Neuron (in vitro differentiated cells): ENCODE data around the gene SOX11.

Experiments
- H2AFZ ChIP-seq: one replicate; pipeline ENCODE4 v1.6.1; 2013; ENCODE audit warnings: low read depth, mild to moderate bottlenecking, inconsistent platforms, low read length, moderate library complexity
- H3K27me3 ChIP-seq: one replicate; pipeline ENCODE4 v1.6.1; 2013; ENCODE audit warnings: low read length; ENCODE audit not compliant: insufficient read depth
- H3K36me3 ChIP-seq: one replicate; pipeline ENCODE4 v1.6.1; 2013; ENCODE audit warnings: low read length; ENCODE audit not compliant: insufficient read depth
- H3K4me1 ChIP-seq: one replicate; pipeline ENCODE4 v1.6.1; 2013; ENCODE audit warnings: low read length; ENCODE audit not compliant: insufficient read depth
- H3K4me3 ChIP-seq: 2 replicates; pipeline ENCODE4 v1.5.1; 2013; ENCODE audit warnings: mild to moderate bottlenecking, low read length, moderate library complexity
- H3K9me3 ChIP-seq: one replicate; pipeline ENCODE4 v1.6.1; 2013; ENCODE audit warnings: low read length

SOX11 gene

GRCh38 chr2:5695654-5696403 is 3.6 kb downstream of the SOX11 start:
- H3K36me3 ChIP-seq: peaks cover 61% of the 10 kb centered on the region
- peaks cover 36% of the 10 kb centered on the region for H3K4me1 ChIP-seq

DNA sequence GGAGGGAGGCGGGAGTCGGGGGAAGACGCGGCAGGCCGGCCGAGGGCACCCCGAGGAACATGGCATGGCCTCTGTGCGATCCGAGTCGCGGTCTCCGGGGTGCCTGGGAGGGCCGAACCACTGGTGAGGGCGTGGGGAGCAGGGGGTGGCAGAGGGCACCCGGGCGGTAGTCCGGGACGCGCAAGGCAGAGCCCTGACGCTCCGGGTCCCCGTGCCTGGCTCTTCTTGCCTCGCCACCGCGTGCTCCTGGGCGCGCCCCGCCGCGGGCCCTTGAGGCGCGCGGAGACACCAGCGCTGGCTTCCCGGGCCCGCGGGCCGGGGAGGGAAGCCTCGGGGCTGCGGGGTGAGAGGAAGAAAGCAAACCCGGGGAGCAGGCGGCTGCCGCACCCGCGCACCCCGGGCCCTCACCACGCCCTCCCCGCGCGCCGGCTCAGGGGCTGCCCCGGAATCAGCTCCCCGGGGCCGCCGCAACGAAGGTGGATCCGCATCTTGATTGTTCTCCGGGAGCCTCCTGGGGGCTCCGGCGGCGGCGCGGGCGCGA is 4.3 kb downstream of the SOX11 start:
- no peak overlapping the region for H2AFZ ChIP-seq
- peaks cover 42% of the 10 kb centered on the region for H3K4me1 ChIP-seq
- peak overlapping the region; percentile 98 for H3K4me3 ChIP-seq
- no peaks in the 10 kb centered on the region for H3K9me3 ChIP-seq
- no peaks in the 10 kb centered on the region for H3K27me3 ChIP-seq
- peaks cover 67% of the 10 kb centered on the region for H3K36me3 ChIP-seq

More at GRCh38 chr2:5695654-5696403, 3.6 kb downstream of the SOX11 start:
- H3K4me3 ChIP-seq: peak overlapping the region; percentile 98
- no peak overlapping the region for H2AFZ ChIP-seq
- H3K9me3 ChIP-seq: no peaks in the 10 kb centered on the region
- no peaks in the 10 kb centered on the region for H3K27me3 ChIP-seq

DNA sequence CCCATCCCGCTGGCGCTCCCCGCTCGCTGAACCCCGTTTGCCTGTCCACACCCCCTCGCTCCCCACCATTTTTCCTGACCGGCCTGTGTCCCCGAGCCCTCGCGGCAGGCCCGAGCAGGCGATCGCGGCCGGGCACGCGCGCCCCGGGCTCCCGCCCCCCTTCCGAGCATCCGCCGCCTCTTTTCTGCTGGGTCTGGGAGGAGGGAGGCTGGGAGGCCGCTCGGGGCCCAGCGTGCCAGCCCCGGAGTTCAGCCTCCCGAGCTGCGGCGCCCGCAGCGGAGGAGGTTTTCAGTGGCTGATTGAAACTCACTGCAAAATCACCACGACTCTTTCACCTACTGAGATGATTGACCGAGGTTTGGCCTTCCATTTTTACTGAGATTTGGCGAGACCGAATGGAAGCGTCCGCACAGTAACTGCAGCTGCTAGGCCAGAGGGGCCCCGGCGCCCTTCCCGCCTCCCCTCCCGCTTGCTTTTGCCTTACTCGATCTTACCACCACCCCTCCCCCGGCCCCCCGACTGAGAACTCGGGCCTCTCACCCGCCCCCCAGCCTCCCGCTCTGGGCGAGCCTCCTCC is 4.8 kb downstream of the SOX11 start:
- Histone ChIP-seq H3K4me3 (peak overlapping the region; percentile 98), H3K4me1 (peaks cover 42% of the 10 kb centered on the region), H3K27me3 (no peaks in the 10 kb centered on the region), H2AFZ (no peak overlapping the region), H3K36me3 (peaks cover 72% of the 10 kb centered on the region), H3K9me3 (no peaks in the 10 kb centered on the region)

DNA sequence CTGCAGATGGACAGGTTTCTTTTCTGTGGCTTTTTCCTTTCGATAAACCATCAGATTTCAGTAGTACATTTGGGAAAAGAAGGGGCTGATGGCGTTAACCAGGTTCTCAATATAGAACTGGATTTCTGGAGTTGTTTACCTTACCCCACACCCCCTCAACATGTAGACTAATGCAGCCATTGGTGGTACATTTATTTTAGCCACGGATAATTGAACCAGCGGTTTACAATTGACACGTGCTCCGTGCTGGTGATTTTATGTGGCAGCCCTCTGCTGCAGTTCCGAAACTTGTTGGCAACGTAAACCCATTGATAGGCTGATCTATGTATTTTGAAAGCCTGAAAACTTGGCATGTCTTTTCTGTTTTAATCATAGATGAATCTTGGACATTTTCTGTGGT is 5.4 kb downstream of the SOX11 start:
- no peaks in the 10 kb centered on the region for H3K27me3 ChIP-seq
- H3K4me1 ChIP-seq: peaks cover 42% of the 10 kb centered on the region
- no peak overlapping the region for H2AFZ ChIP-seq
- H3K4me3 ChIP-seq: peak overlapping the region; percentile 98
- no peaks in the 10 kb centered on the region for H3K9me3 ChIP-seq
- H3K36me3 ChIP-seq: peaks cover 76% of the 10 kb centered on the region

GRCh38 chr2:5698134-5698533 is 6.0 kb downstream of the SOX11 start:
- peaks cover 81% of the 10 kb centered on the region for H3K36me3 ChIP-seq
- peaks cover 42% of the 10 kb centered on the region for H3K4me1 ChIP-seq
- peak overlapping the region; percentile 98 for H3K4me3 ChIP-seq
- no peak overlapping the region for H2AFZ ChIP-seq
- H3K9me3 ChIP-seq: no peaks in the 10 kb centered on the region
- H3K27me3 ChIP-seq: no peaks in the 10 kb centered on the region

GRCh38 chr2:5699963-5700362 is 7.8 kb downstream of the SOX11 start:
- H2AFZ ChIP-seq: no peak overlapping the region
- H3K27me3 ChIP-seq: no peaks in the 10 kb centered on the region
- peaks cover 42% of the 10 kb centered on the region for H3K4me1 ChIP-seq
- H3K4me3 ChIP-seq: peak overlapping the region; percentile 98
- peaks cover 77% of the 10 kb centered on the region for H3K36me3 ChIP-seq
- no peaks in the 10 kb centered on the region for H3K9me3 ChIP-seq

DNA sequence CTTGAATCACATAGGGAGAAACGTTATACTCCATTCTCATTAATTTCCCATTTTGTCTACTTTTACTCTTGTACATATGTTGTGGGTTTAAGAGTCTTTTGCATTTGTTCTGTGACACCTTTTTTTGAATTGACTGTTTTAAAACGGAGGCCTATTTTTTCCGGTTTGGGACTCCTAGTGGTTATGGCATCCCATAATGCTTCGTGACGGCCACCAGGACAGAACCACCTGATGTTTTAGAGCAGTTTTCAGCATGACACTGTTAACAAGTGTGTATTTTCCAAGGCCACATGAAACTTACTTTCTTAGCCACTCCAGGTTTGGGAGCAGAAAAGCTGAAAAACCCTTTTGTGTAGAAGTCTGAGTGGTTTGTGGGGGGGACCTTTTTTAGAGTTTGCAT is 8.4 kb downstream of the SOX11 start:
- peaks cover 40% of the 10 kb centered on the region for H3K4me1 ChIP-seq
- H3K36me3 ChIP-seq: peaks cover 71% of the 10 kb centered on the region
- H3K9me3 ChIP-seq: no peaks in the 10 kb centered on the region
- H3K4me3 ChIP-seq: no peak overlapping the region
- no peak overlapping the region for H2AFZ ChIP-seq
- no peaks in the 10 kb centered on the region for H3K27me3 ChIP-seq

DNA sequence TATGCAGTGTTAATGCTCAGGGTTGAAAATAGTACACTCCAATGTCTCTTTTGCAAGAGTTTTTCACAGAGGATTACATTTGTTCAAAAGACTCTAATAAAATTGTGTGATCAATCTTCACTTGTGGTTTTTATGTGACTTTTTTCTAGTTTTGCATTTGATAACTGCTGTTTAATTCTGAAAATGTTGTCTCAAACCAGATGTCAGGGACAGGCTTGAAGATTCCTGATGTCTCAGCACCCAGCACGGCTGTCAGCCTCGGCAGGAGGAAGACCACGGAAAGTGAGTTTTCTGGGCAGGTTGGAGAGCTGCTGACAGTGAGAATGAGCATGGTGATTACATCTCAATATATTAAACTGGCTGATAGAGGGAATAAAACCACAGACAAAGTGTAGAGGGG is 9.1 kb downstream of the SOX11 start:
- H3K4me1 ChIP-seq: peaks cover 40% of the 10 kb centered on the region
- H3K27me3 ChIP-seq: no peaks in the 10 kb centered on the region
- no peak overlapping the region for H3K4me3 ChIP-seq
- no peaks in the 10 kb centered on the region for H3K9me3 ChIP-seq
- H2AFZ ChIP-seq: no peak overlapping the region
- peaks cover 64% of the 10 kb centered on the region for H3K36me3 ChIP-seq

DNA sequence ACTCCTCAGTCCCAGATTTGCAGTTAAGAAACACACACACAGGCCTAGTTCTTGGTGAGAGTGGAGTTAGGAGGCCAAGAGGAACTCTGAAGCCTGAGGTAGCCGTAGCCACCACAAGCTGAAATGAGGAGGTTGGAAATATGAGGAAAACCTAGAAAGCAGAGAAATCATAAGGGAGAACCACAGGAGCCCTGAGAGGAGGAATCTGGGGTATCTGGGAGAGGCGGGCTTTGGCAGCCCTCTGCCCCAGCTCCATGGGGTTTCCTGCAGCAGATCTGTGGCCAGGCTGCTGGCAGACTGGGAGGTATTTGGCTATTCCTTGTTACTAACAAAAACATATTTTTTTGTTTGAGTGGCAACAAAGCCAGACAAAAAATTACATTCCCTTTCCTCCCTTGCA is 11.0 kb downstream of the SOX11 start:
- peaks cover 47% of the 10 kb centered on the region for H3K36me3 ChIP-seq
- H3K4me1 ChIP-seq: peaks cover 38% of the 10 kb centered on the region
- no peak overlapping the region for H3K4me3 ChIP-seq
- no peaks in the 10 kb centered on the region for H3K27me3 ChIP-seq
- H3K9me3 ChIP-seq: no peaks in the 10 kb centered on the region
- no peak overlapping the region for H2AFZ ChIP-seq

GRCh38 chr2:5705490-5705889 is 13.3 kb downstream of the SOX11 start:
- Histone ChIP-seq H3K4me3 (no peak overlapping the region), H3K9me3 (no peaks in the 10 kb centered on the region), H3K27me3 (no peaks in the 10 kb centered on the region), H2AFZ (no peak overlapping the region), H3K36me3 (peaks cover 24% of the 10 kb centered on the region), H3K4me1 (peaks cover 18% of the 10 kb centered on the region)

DNA sequence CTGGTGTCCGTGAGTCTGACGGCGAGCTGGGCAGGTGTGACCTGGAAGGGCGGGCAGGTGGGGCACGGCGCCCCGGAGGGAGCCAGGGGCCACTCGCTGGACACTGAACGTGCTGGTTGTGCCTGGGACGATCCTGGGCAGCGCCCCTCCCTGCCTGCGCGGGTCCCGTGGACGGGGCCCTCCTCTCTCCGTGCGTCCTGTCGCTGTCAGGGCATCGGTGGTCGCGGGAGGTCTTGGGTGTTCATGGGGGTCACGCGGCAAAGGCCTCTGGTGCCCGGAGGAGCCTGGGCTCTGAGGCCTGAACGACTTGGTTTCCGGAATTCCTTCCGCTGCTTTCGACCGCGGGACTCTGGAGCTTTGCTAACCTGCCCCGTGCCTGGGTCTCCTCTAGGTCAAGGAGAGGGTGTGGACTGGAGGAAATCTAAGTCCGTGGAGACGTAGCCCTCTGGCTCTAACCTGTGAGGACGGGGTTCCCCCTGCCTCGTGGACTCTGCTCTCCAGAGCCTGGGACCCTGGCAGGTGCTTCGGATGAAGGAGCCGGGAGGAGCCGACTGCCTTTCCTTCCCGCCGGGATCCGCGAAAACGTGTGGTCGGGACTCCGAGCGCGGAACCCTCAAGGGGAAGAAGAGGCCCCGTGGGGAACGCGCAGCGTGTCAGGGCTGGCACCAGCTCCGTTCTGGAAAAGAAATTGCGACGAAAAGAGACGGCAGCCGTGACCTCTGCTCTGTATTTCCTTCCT is 14.7 kb downstream of the SOX11 start:
- Histone ChIP-seq H3K27me3 (no peaks in the 10 kb centered on the region), H2AFZ (no peak overlapping the region), H3K9me3 (peaks cover 3% of the 10 kb centered on the region), H3K36me3 (peaks cover 11% of the 10 kb centered on the region), H3K4me1 (peaks cover 8% of the 10 kb centered on the region), H3K4me3 (no peak overlapping the region)

DNA sequence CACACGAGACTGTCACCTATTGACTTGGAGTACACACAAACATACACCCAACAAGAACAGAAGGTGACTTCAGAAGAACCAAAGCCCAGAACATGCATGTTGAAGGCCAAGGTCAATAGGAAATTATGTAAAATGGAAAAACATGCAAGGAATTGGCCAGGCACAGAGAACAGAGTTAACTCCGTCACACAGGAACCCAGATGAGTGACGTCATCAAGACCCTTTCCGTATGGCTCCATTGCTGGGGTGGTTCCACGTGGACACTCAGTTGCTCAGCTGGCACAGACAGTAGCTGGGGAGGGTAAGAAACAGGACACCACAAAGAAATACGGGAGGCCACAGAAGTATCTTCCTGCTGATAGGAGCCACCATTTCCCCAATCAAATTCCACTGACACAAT is 18.4 kb downstream of the SOX11 start:
- Histone ChIP-seq H3K36me3 (no peaks in the 10 kb centered on the region), H3K9me3 (peaks cover 3% of the 10 kb centered on the region), H2AFZ (no peak overlapping the region), H3K27me3 (no peaks in the 10 kb centered on the region), H3K4me1 (peaks cover 8% of the 10 kb centered on the region), H3K4me3 (no peak overlapping the region)

- peaks cover 3% of the 10 kb centered on the region for H3K9me3 ChIP-seq
- H2AFZ ChIP-seq: no peak overlapping the region
- no peak overlapping the region for H3K4me3 ChIP-seq
- H3K36me3 ChIP-seq: no peaks in the 10 kb centered on the region
- H3K27me3 ChIP-seq: no peaks in the 10 kb centered on the region
- peaks cover 4% of the 10 kb centered on the region for H3K4me1 ChIP-seq
These were observed 20.9 kb downstream of the SOX11 start for GRCh38 chr2:5713101-5713500.
